Naive B cell (primary cell): ENCODE data around the gene CD24. TPM values are rescaled to one million over a fixed set of nuclear protein-coding genes. Genes with fewer than 3 reads are reported as not detected.
A peak's percentile ranks its signal among the peaks of the same experiment; 100 is the strongest.
"Not testable (repeated sequence)": the region's sequence is repeated elsewhere in the genome, so short reads cannot be mapped to it uniquely, and the experiment has no call there.

Source experiments
- ATAC-seq, 2 donors: fragments of 150-1000 bp; cut with Tn5 transposase; 2 replicates each; pipeline ENCODE4 v1.10.0; 2021; ENCODE audit warnings: low read depth in 2 of 2, mild to moderate bottlenecking in 2 of 2, moderate library complexity in 2 of 2
- DNase-seq: peaks from one replicate; pipeline ENCODE4 v3.0.0; 2022
- H3K27ac Mint-ChIP-seq, 6 donors: one replicate each; pipeline ENCODE4 v1.8.0; 2020 to 2022; ENCODE audit warnings: mild to moderate bottlenecking in 6 of 6, mixed read lengths in 6 of 6, moderate library complexity in 5 of 6, inconsistent platforms in 2 of 6
- H3K27me3 Mint-ChIP-seq, 3 donors: one replicate each; pipeline ENCODE4 v1.8.0; 2021 to 2022; ENCODE audit warnings: mixed read lengths in 3 of 3, mild to moderate bottlenecking in 1 of 3
- H3K36me3 Mint-ChIP-seq, 2 donors: one replicate each; pipeline ENCODE4 v1.8.0; 2020 to 2022; ENCODE audit warnings: mixed read lengths in 2 of 2, inconsistent platforms in 1 of 2, mild to moderate bottlenecking in 1 of 2
- H3K4me1 Mint-ChIP-seq, 3 donors: one replicate each; pipeline ENCODE4 v1.8.0; 2020 to 2022; ENCODE audit warnings: mixed read lengths in 3 of 3, inconsistent platforms in 1 of 3, mild to moderate bottlenecking in 1 of 3, moderate library complexity in 1 of 3
- H3K4me3 Mint-ChIP-seq, 8 donors: one replicate each; pipeline ENCODE4 v1.8.0; 2020 to 2022; ENCODE audit warnings: mild to moderate bottlenecking in 8 of 8, mixed read lengths in 8 of 8, moderate library complexity in 8 of 8, inconsistent platforms in 2 of 8
- H3K9me3 Mint-ChIP-seq, 7 donors: one replicate each; pipeline ENCODE4 v1.8.0; 2020 to 2022; ENCODE audit warnings: mixed read lengths in 7 of 7, mild to moderate bottlenecking in 5 of 7, inconsistent platforms in 2 of 7, moderate library complexity in 1 of 7
- polyA plus RNA-seq, 6 donors: library from polyadenylated mRNA; unstranded; fragments of 300-500 nt; fragmentation: Illumina TruSeq; gene quantifications; one replicate each; pipeline ENCODE4 v1.2.3, GENCODE V29; 2021; ENCODE audit warnings: low read depth in 6 of 6

Gene CD24
- polyA plus RNA-seq, 6 donors from 2014 or later: 69.7 to 206 (median 181) TPM

DNA sequence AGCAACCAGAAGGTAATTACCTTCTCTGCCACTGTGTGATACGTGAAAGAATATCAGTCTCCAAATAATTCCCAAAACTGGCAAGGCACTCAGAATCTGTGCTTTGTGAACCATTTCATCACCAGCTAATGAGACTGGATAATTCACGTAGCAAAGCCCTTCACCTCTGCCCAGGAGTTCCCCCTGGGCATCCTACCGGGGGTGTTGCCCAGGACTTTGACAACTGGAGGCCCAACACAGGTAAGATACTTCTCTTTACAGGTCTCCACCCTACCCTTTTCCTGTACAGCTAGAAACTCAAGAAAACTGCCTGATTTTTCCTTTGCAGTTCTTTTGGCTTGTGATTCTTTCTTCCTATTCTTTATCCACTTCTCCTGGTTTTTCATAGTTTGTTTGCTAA is 2.7 kb upstream of the CD24 start:
- no peak for ATAC-seq
- H3K27ac Mint-ChIP-seq: peak overlapping the region in 1 of 6 donors; percentile 9
- H3K27me3 Mint-ChIP-seq: no peaks in the 10 kb centered on the region
- peak overlapping the region in 2 of 8 donors; percentile 20 to 99 for H3K4me3 Mint-ChIP-seq
- DNase-seq: no peak
- H3K4me1 Mint-ChIP-seq: peaks cover 18 to 24% (median 22%) of the 10 kb centered on the region in 3 donors
- H3K9me3 Mint-ChIP-seq: no peaks in the 10 kb centered on the region
- H3K36me3 Mint-ChIP-seq: no peaks in the 10 kb centered on the region

DNA sequence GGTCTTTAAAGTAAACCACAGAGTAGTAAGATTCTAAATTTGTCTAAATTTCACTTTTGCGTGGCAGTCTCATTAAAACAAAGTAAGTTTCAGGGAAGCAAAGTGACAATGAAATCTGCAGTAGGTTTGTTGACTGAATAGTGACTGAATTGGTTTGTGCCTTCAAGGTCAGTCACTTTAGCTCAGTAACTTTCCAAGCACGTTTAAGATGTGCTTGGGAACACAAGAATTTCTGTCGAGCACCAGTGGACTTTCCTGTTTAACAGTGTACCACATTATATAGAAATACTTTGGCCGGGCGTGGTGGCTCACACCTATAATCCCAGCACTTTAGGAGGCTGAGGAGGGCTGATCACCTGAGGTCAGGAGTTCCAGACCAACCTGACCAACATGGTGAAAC is 1.7 kb upstream of the CD24 start:
- peaks cover 0 to 4% of the 10 kb centered on the region in 2 donors for H3K36me3 Mint-ChIP-seq
- no peaks in the 10 kb centered on the region for H3K9me3 Mint-ChIP-seq
- H3K27me3 Mint-ChIP-seq: no peaks in the 10 kb centered on the region
- peak overlapping the region in 1 of 6 donors; percentile 57 for H3K27ac Mint-ChIP-seq
- peaks cover 25 to 32% (median 31%) of the 10 kb centered on the region in 3 donors for H3K4me1 Mint-ChIP-seq
- ATAC-seq (no peak), DNase-seq (no peak)
- H3K4me3 Mint-ChIP-seq: peak overlapping the region in 7 of 8 donors; percentile 62 to 99 (median 91)

DNA sequence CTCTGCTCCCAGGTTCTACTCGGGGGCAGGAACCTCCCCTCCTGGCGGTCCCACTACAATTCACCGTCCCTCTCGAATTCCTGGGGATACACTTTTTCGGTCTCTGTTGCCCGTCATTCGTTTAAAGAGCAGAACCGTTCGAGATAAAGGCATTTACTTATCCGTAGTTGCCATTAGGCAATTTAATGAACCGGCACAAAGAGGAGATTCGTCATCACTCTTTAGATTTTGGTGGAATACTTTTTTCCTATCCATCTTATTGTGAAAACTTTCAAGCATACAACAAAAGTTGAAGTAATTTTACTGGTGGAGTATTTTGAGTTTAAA is 1.2 kb upstream of the CD24 start:
- no peak for ATAC-seq

DNA sequence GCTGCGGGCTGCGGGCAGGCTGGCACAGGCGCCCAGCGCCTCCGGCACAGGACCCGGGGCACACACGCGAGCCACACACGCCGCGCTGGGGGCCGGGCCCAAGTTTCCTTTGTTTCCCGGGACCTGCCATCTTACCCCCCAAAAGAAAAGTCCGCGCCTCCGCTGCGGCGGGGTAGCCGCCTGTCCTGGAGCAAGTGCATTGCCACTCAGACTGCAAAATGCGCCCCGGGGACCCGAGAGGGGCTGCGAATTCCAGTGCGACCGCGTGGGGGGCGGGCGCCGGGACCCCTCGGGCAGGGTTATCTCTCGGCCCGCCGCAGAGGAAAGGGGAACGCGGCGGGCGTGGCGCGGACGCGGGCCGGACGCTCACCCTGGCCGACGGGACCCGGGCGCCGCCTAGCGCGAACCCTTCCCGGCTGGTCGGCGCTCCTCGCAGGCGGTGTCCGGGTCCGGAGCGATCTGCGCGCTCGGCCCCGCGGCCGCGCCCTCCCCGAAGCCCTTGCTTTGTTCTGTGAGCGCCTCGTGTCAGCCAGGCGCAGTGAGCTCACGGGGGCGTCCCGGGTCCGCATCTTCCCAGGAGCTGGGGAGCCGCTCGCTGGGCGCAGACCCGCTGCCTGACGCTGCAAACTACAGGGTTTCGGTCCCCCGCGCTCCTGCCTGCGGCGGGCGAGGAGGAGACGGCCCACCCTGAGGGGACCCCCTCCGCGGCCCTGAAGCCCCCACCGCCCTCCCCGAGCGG is 639 bp upstream of the CD24 start:
- Mint-ChIP-seq H3K27me3 (no peaks in the 10 kb centered on the region), H3K27ac (peak overlapping the region in 4 of 6 donors; percentile 56 to 92 (median 82)), H3K9me3 (no peaks in the 10 kb centered on the region), H3K4me3 (peak overlapping the region; percentile 85 to 99 (median 91)), H3K4me1 (peaks cover 28 to 34% (median 32%) of the 10 kb centered on the region in 3 donors), H3K36me3 (peaks cover 0 to 4% of the 10 kb centered on the region in 2 donors)
- ATAC-seq (peak; percentile 49 to 54), DNase-seq (peak; percentile 67)

More for the DNA sequence above, 1.2 kb upstream of the CD24 start:
- no peaks in the 10 kb centered on the region for H3K27me3 Mint-ChIP-seq
- peaks cover 0 to 4% of the 10 kb centered on the region in 2 donors for H3K36me3 Mint-ChIP-seq
- DNase-seq: no peak
- H3K4me1 Mint-ChIP-seq: peaks cover 27 to 34% (median 32%) of the 10 kb centered on the region in 3 donors
- H3K4me3 Mint-ChIP-seq: peak overlapping the region; percentile 85 to 99 (median 89)
- no peaks in the 10 kb centered on the region for H3K9me3 Mint-ChIP-seq
- H3K27ac Mint-ChIP-seq: peak overlapping the region; percentile 26 to 95 (median 70)

DNA sequence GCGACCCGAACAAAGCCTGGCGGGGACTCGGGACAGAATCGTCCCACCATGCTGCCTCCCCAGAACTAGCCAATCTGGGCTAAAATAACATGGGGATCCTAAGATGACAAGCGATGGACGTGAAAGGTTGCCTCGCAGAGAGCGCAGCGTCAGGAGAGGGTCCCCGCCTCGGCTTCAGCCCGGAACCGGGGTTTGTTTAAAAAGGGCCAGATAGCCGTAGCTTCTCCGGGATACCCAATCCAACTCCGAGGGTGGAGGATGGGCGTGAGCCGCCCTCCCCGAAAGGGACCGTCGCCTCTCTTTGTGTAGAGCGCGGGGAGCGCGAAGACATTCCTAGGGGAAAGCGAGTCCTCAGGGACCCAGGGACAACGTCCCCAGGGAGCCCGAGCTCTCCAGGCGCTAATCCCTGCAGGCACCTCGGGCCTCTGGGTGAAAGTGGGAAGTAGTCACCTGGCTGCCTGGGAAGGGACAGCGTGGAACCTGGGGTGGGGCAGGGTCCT is 643 bp downstream of the CD24 start:
- Mint-ChIP-seq H3K9me3 (no peaks in the 10 kb centered on the region), H3K4me3 (peak overlapping the region; percentile 96 to 99 (median 97)), H3K27me3 (no peaks in the 10 kb centered on the region), H3K27ac (peak overlapping the region in 5 of 6 donors; percentile 72 to 97 (median 93)), H3K4me1 (peaks cover 25 to 32% (median 28%) of the 10 kb centered on the region in 3 donors), H3K36me3 (peaks cover 0 to 9% of the 10 kb centered on the region in 2 donors)
- peak; percentile 36 for DNase-seq
- peak; percentile 8 to 9 for ATAC-seq

- Mint-ChIP-seq H3K27ac (peak overlapping the region in 5 of 6 donors; percentile 87 to 97 (median 93)), H3K4me1 (peaks cover 25 to 38% (median 32%) of the 10 kb centered on the region in 3 donors), H3K36me3 (peaks cover 0 to 10% of the 10 kb centered on the region in 2 donors), H3K4me3 (peak overlapping the region; percentile 96 to 99 (median 97)), H3K27me3 (no peaks in the 10 kb centered on the region), H3K9me3 (no peaks in the 10 kb centered on the region)
- peak; percentile 11 to 14 for ATAC-seq
- DNase-seq: peak; percentile 24
These were observed 1.3 kb downstream of the CD24 start for GRCh38 chr6:106973018-106973835.

- Mint-ChIP-seq H3K9me3 (no peaks in the 10 kb centered on the region), H3K36me3 (peaks cover 0 to 10% of the 10 kb centered on the region in 2 donors), H3K27ac (peak overlapping the region in 3 of 6 donors; percentile 49 to 89 (median 56)), H3K4me3 (peak overlapping the region; percentile 96 to 99 (median 97)), H3K27me3 (no peaks in the 10 kb centered on the region), H3K4me1 (peaks cover 25 to 45% (median 39%) of the 10 kb centered on the region in 3 donors)
- ATAC-seq (no peak), DNase-seq (no peak)
These were observed 2.0 kb downstream of the CD24 start for GRCh38 chr6:106972500-106972899.

DNA sequence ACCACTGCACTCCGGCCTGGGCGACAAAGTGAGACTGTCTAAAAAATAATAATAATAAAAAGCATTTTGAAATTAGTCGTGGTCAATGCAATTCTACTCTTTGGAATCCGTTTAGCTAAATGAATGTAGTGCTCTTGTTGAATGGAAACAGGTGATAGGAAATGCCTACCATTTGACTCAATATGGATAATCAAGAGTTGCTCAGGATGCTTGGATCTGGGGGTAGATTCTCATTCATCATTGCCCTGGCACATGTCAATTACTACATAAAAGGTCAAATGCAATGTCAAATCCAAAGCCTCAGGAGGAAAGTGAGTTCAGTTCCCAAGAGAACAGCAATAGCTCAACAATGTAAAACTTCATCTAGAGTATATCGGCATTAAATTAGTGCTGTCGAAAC is 3.8 kb downstream of the CD24 start:
- not testable (repeated sequence) for DNase-seq, H3K27me3 Mint-ChIP-seq, ATAC-seq, H3K9me3 Mint-ChIP-seq, H3K36me3 Mint-ChIP-seq
- Mint-ChIP-seq H3K27ac (peak overlapping the region in 1 of 6 donors; percentile 47), H3K4me3 (peak overlapping the region in 2 of 8 donors; percentile 3 to 99), H3K4me1 (peaks cover 24 to 46% (median 35%) of the 10 kb centered on the region in 3 donors)

DNA sequence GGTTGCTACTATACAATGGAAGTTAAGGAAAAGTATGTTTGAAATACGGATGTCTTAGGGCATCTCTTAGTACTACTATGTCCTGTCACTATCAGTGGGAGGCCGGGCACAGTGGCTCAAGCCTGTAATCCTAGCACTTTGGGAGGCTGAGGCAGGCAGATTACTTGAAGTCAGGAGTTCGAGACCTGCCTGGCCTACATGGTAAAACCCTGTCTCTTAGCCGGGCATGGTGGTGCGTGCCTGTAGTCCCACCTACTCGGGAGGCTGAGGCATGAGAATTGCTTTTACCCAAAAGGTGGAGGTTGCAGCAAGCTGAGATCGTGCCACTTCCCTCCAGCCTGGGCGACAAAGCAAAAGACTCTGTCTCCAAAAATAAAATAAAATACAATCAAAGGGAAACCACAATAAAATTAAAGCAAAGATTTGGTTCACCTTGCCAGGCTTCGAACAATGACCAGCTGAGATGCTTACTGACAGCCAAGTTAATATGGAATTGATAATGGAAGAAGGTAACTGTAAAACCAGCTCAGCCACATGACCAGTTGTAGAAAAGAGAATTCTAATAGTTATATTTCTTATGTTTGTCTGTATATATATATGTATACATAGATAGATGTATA is 6.5 kb downstream of the CD24 start:
- no peak for ATAC-seq
- peak overlapping the region in 1 of 8 donors; percentile 67 for H3K4me3 Mint-ChIP-seq
- peak overlapping the region in 1 of 6 donors; percentile 80 for H3K27ac Mint-ChIP-seq
- peaks cover 0 to 6% (median 0%) of the 10 kb centered on the region in 7 donors for H3K9me3 Mint-ChIP-seq
- H3K4me1 Mint-ChIP-seq: peaks cover 19 to 36% (median 30%) of the 10 kb centered on the region in 3 donors
- H3K36me3 Mint-ChIP-seq: peaks cover 0 to 10% of the 10 kb centered on the region in 2 donors
- H3K27me3 Mint-ChIP-seq: no peaks in the 10 kb centered on the region
- no peak for DNase-seq

DNA sequence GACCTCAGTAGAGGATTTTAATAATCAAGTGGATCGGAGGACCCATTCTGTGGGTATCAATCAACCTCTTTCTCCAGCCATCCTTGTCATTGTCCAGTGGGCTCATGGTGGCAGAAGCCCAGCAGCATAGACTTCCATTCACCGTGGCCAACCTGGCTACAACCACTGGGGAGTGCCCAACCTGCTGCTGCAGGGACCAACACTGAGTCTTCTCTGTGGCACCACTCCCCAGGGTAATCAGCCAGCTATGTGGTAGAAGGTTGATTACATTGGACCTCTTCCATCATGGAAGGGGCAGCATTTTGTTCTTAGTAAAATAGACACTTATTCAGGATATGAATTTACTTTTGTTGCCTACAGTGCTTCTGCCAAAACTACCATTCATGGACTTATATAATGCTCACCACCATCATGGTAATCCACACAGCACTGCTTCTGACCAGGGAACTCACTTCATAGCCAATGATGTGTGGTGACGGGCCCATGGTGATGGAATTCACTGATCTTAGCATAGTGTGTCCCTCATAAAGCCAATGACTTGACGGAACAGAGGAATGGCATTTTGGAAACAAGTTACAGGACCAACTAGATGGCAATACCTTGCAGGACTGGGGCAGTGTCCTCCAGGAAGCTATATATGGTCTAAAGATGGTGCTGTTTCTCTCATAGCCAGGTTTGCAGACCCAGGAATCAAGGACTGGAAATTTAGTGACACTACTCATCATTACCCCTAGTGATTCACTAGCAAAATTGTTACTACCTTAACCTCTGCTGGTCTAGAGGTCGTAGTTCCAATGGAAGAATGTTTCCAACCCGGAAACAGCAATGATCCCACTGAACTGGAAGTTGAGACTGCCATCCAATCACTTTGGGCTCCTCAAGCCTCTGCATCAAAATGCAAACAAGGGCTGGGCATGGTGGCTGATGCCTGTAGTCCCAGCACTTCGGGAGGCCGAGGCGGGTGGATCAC is 7.6 kb downstream of the CD24 start:
- Mint-ChIP-seq H3K27me3 (no peaks in the 10 kb centered on the region), H3K4me3 (no peak overlapping the region), H3K36me3 (peaks cover 0 to 10% of the 10 kb centered on the region in 2 donors), H3K4me1 (peaks cover 10 to 25% (median 20%) of the 10 kb centered on the region in 3 donors), H3K27ac (peak overlapping the region in 2 of 6 donors; percentile 69 to 80), H3K9me3 (peaks cover 0 to 6% (median 0%) of the 10 kb centered on the region in 7 donors)
- no peak for ATAC-seq
- DNase-seq: no peak

DNA sequence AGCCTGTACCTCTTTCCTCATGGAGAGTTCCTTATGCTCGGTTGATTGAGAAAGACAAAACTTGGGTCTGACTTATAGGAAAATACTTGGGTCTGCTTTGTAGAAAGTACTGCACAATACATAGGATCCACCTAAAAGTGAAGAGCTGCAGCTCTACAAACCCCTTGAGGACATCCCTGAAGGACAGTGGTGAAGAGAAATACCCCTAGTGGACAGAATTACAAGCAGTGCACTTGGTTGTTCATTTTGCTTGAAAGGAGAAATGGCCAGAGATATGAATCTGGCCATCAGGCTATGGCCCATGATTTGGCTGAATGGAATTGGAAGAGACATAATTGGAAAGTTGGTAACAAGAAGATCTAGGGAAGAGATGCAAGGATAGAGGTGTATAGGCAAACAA is 8.3 kb downstream of the CD24 start:
- Mint-ChIP-seq H3K4me1 (peaks cover 6 to 20% (median 14%) of the 10 kb centered on the region in 3 donors), H3K9me3 (peaks cover 0 to 6% (median 0%) of the 10 kb centered on the region in 7 donors), H3K36me3 (peaks cover 0 to 6% of the 10 kb centered on the region in 2 donors), H3K4me3 (no peak overlapping the region), H3K27ac (peak overlapping the region in 1 of 6 donors; percentile 5), H3K27me3 (no peaks in the 10 kb centered on the region)
- no peak for ATAC-seq
- DNase-seq: no peak

- Mint-ChIP-seq H3K27me3 (no peaks in the 10 kb centered on the region), H3K36me3 (peaks cover 0 to 6% of the 10 kb centered on the region in 2 donors), H3K9me3 (peaks cover 0 to 6% (median 0%) of the 10 kb centered on the region in 7 donors), H3K4me3 (no peak overlapping the region), H3K4me1 (peaks cover 3 to 20% (median 11%) of the 10 kb centered on the region in 3 donors), H3K27ac (no peak overlapping the region)
- ATAC-seq (no peak), DNase-seq (no peak)
These were observed 9.6 kb downstream of the CD24 start for GRCh38 chr6:106964954-106965353.
